Esophagus (tissue), 2 donors: ENCODE data around the gene SYT12. TPM values are rescaled to one million over a fixed set of nuclear protein-coding genes. Genes with fewer than 3 reads are reported as not detected.
"Not testable (repeated sequence)": the region's sequence is repeated elsewhere in the genome, so short reads cannot be mapped to it uniquely, and the experiment has no call there.

ENCODE experiments used
- H3K27ac ChIP-seq, 2 donors: one replicate each; pipeline ENCODE4 v1.5.1; 2013; ENCODE audit warnings: low read depth in 2 of 2, mild to moderate bottlenecking in 2 of 2, inconsistent platforms in 1 of 2, low read length in 1 of 2, moderate library complexity in 1 of 2
- H3K27me3 ChIP-seq, 2 donors: one replicate each; pipeline ENCODE4 v1.6.1; 2013; ENCODE audit warnings: low read length in 2 of 2, control low read depth in 1 of 2, mild to moderate bottlenecking in 1 of 2; ENCODE audit not compliant: insufficient read depth in 2 of 2, control insufficient read depth in 1 of 2
- H3K36me3 ChIP-seq, 2 donors: one replicate each; pipeline ENCODE4 v1.6.1; 2013; ENCODE audit warnings: low read length in 1 of 2; ENCODE audit not compliant: control insufficient read depth in 2 of 2, insufficient read depth in 2 of 2
- H3K4me1 ChIP-seq, 2 donors: one replicate each; pipeline ENCODE4 v1.6.1; 2013; ENCODE audit warnings: low read length in 1 of 2; ENCODE audit not compliant: control insufficient read depth in 2 of 2, insufficient read depth in 2 of 2
- H3K4me3 ChIP-seq, 2 donors: one replicate each; pipeline ENCODE4 v1.5.1; 2013; ENCODE audit warnings: low read length in 2 of 2, mild to moderate bottlenecking in 2 of 2, low read depth in 1 of 2, moderate library complexity in 1 of 2
- H3K9me3 ChIP-seq, 2 donors: one replicate each; pipeline ENCODE4 v1.6.1; 2013; ENCODE audit warnings: mild to moderate bottlenecking in 2 of 2, low read depth in 1 of 2, low read length in 1 of 2, moderate library complexity in 1 of 2; ENCODE audit not compliant: control insufficient read depth in 2 of 2, insufficient read depth in 1 of 2
- WGBS, 2 donors: extraction: QIAGEN DNeasy Blood & Tissue Kit; methylation state at CpG; one replicate each; pipeline ENCODE4 v1.1.7; 2013; 5-methylcytosine and 5-hydroxymethylcytosine counted together
- polyA plus RNA-seq, 2 donors: library from polyadenylated mRNA; stranded (reverse); fragments of 200-250 nt; gene quantifications; one replicate each; pipeline ENCODE4 v1.2.3, GENCODE V29; 2013
- donor health status: healthy with polysubstance abuse.
- donor health status: Bipolar disorder and iron deficiency.

Gene SYT12
- polyA plus RNA-seq, 2 donors = 0.53 TPM

GRCh38 chr11:66992041-66992440 lies 30.9 kb upstream of the SYT12 start:
- WGBS, 2 donors = 60 to 66% methylated on average over 2 of the region's 2 CpGs
- no peaks in the 10 kb centered on the region for H3K27me3 ChIP-seq
- H3K4me1 ChIP-seq = no peaks in the 10 kb centered on the region
- H3K9me3 ChIP-seq = no peaks in the 10 kb centered on the region
- no peak overlapping the region for H3K27ac ChIP-seq
- H3K36me3 ChIP-seq = no peaks in the 10 kb centered on the region
- no peak overlapping the region for H3K4me3 ChIP-seq

- Histone ChIP-seq H3K27ac (no peak overlapping the region), H3K9me3 (no peaks in the 10 kb centered on the region), H3K36me3 (no peaks in the 10 kb centered on the region), H3K4me3 (no peak overlapping the region), H3K27me3 (no peaks in the 10 kb centered on the region), H3K4me1 (no peaks in the 10 kb centered on the region)
- 67 to 68% methylated on average over 8 of the region's 8 CpGs for WGBS, 2 donors
These were observed 26.2 kb upstream of the SYT12 start for GRCh38 chr11:66996609-66997273.

- Histone ChIP-seq H3K27me3 (no peaks in the 10 kb centered on the region), H3K27ac (no peak overlapping the region), H3K4me1 (no peaks in the 10 kb centered on the region), H3K4me3 (no peak overlapping the region), H3K36me3 (no peaks in the 10 kb centered on the region), H3K9me3 (no peaks in the 10 kb centered on the region)
- 88 to 89% methylated on average over 7 of the region's 7 CpGs for WGBS, 2 donors
These were observed 23.4 kb upstream of the SYT12 start for GRCh38 chr11:66999555-66999954.

GRCh38 chr11:67001332-67001731 lies 21.6 kb upstream of the SYT12 start:
- WGBS, 2 donors = 79 to 87% methylated on average over 5 of the region's 5 CpGs
- no peaks in the 10 kb centered on the region for H3K4me1 ChIP-seq
- no peaks in the 10 kb centered on the region for H3K36me3 ChIP-seq
- H3K27me3 ChIP-seq = no peaks in the 10 kb centered on the region
- H3K9me3 ChIP-seq = no peaks in the 10 kb centered on the region
- no peak overlapping the region for H3K4me3 ChIP-seq
- H3K27ac ChIP-seq = no peak overlapping the region

- WGBS, 2 donors = 62 to 63% methylated on average over 8 of the region's 8 CpGs
These were observed 20.5 kb upstream of the SYT12 start for GRCh38 chr11:67002297-67002913.

GRCh38 chr11:67002921-67003411 lies 20.0 kb upstream of the SYT12 start:
- Histone ChIP-seq H3K4me1 (no peaks in the 10 kb centered on the region), H3K27ac (no peak overlapping the region), H3K36me3 (no peaks in the 10 kb centered on the region), H3K9me3 (no peaks in the 10 kb centered on the region), H3K27me3 (no peaks in the 10 kb centered on the region), H3K4me3 (no peak overlapping the region)
- 90 to 94% methylated on average over 5 of the region's 5 CpGs for WGBS, 2 donors

More at GRCh38 chr11:67002297-67002913, 20.5 kb upstream of the SYT12 start:
- no peaks in the 10 kb centered on the region for H3K36me3 ChIP-seq
- no peaks in the 10 kb centered on the region for H3K9me3 ChIP-seq
- H3K27ac ChIP-seq = no peak overlapping the region
- no peaks in the 10 kb centered on the region for H3K4me1 ChIP-seq
- no peaks in the 10 kb centered on the region for H3K27me3 ChIP-seq
- no peak overlapping the region for H3K4me3 ChIP-seq

GRCh38 chr11:67005200-67005599 lies 17.7 kb upstream of the SYT12 start:
- not testable (repeated sequence) for H3K4me1 ChIP-seq, H3K4me3 ChIP-seq, H3K27me3 ChIP-seq, H3K27ac ChIP-seq, H3K36me3 ChIP-seq, H3K9me3 ChIP-seq
- WGBS, 2 donors = 95 to 96% methylated on average over 8 of the region's 8 CpGs

- no peaks in the 10 kb centered on the region for H3K27me3 ChIP-seq
- H3K9me3 ChIP-seq = no peaks in the 10 kb centered on the region
- H3K27ac ChIP-seq = no peak overlapping the region
- H3K4me1 ChIP-seq = peaks cover 0 to 2% of the 10 kb centered on the region in 2 donors
- WGBS, 2 donors = 78 to 82% methylated on average over 14 of the region's 14 CpGs
- H3K4me3 ChIP-seq = no peak overlapping the region
- H3K36me3 ChIP-seq = no peaks in the 10 kb centered on the region
These were observed 16.7 kb upstream of the SYT12 start for GRCh38 chr11:67006029-67006884.

- H3K9me3 ChIP-seq = no peaks in the 10 kb centered on the region
- no peaks in the 10 kb centered on the region for H3K36me3 ChIP-seq
- H3K27me3 ChIP-seq = no peaks in the 10 kb centered on the region
- no peak overlapping the region for H3K4me3 ChIP-seq
- 94 to 97% methylated on average over 7 of the region's 7 CpGs for WGBS, 2 donors
- no peak overlapping the region for H3K27ac ChIP-seq
- peaks cover 0 to 2% of the 10 kb centered on the region in 2 donors for H3K4me1 ChIP-seq
These were observed 15.8 kb upstream of the SYT12 start for GRCh38 chr11:67007126-67007525.
